ENCODE results near the gene NUDT10.
"Not testable (repeated sequence)": the region's sequence is repeated elsewhere in the genome, so short reads cannot be mapped to it uniquely, and the experiment has no call there.

NUDT10 gene

GRCh38 chrX:51332188-51332942 is at the start of gene NUDT10:
Gene NUDT10, plus strand, starts transcription at chrX:51332822. Its CDS starts 144 bp downstream, at chrX:51332966.
- DNase-seq (ENCODE audit: low spot score) = no peak

GRCh38 chrX:51292421-51292820 is 40.2 kb upstream of the NUDT10 start:
- DNase-seq (ENCODE audit: low spot score) = no peak

- DNase-seq (ENCODE audit: low spot score) = no peak
Measured at GRCh38 chrX:51296138-51296537, 36.5 kb upstream of the NUDT10 start.

- no peak for DNase-seq (ENCODE audit: low spot score)
Measured at GRCh38 chrX:51316271-51316670, 16.4 kb upstream of the NUDT10 start.

- not testable (repeated sequence) for DNase-seq (ENCODE audit: low spot score)
Measured at GRCh38 chrX:51332943-51333785, 542 bp downstream of the NUDT10 start.

GRCh38 chrX:51334276-51334675 is 1.7 kb downstream of the NUDT10 start:
- DNase-seq (ENCODE audit: low spot score) = no peak

GRCh38 chrX:51336584-51336983 is 4.0 kb downstream of the NUDT10 start:
- peak; percentile 16 for DNase-seq (ENCODE audit: low spot score)

GRCh38 chrX:51361251-51361650 is 28.6 kb downstream of the NUDT10 start:
- no peak for DNase-seq (ENCODE audit: low spot score)

- DNase-seq (ENCODE audit: low spot score) = no peak
Measured at GRCh38 chrX:51376672-51377071, 44.0 kb downstream of the NUDT10 start.
